GM19043 (cell line): ENCODE measurements around the gene MYO7B.

Experiments
- ATAC-seq: cut with Tn5 transposase; IDR thresholded peaks from one replicate; pipeline ENCODE4 v1.9.1; 2021; ENCODE audit warnings: low read depth; ENCODE audit not compliant: unreplicated experiment

The MYO7B gene

GRCh38 chr2:127535422-127535901 lies at the start of gene MYO7B:
TSS of gene MYO7B (plus strand) at chr2:127535683. CDS start at chr2:127559723, 24,040 bp downstream.
- ATAC-seq = no peak

DNA sequence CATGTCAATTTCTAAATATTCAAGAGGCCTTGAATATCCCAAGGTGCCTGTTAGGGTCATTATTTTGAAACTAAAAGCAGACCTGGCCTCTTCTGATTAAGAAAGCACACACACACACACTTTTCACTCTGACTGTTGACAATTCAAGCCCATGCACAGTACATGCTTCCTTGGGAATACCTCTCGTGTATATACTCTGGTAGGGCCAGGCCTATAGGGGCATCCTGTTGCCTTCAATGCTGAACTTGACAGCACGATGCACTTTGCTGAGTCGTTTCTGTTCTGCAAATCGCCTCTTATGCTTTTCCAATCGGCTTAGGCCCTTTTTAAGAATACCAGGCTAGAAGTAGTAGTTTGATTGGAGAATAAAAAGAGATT lies 49.8 kb upstream of the MYO7B start:
- no peak for ATAC-seq

DNA sequence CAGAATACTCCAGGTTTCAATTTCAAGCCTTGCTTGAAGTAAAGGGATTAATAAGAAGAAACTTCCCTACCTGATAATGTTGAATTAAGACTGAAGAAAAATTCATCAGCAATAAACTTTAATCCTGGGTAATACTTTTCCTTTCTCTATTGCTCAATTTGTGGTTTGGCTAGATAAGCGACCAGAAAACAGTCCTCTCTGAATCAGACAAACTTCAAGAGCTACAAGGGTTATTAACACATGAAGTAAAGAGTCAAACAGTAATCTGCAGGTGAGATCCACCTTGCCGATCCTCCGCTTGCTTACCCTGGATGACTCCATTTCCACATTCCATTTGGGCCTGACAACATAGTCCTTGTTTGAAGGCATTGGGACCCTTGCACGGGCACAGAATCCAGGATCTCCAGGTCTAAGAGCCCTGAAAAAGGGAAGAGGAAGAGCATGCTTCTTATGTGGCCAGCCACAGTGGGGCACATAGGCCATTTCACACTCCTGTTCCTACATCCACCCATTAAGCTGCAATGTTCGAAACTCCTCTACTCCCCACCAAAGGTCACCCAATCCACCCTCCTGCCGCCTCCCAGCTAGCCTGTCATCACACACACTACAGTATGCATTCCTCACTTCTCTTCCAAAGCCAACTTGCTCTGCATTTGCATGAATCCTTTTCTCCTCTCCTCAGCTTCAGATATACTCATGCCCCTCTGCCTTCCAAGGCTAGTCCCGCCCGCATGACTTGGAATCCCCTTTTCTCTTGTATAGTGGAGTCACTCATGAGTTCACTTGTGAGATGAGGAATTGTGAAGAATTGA lies 49.0 kb upstream of the MYO7B start:
- ATAC-seq = no peak

DNA sequence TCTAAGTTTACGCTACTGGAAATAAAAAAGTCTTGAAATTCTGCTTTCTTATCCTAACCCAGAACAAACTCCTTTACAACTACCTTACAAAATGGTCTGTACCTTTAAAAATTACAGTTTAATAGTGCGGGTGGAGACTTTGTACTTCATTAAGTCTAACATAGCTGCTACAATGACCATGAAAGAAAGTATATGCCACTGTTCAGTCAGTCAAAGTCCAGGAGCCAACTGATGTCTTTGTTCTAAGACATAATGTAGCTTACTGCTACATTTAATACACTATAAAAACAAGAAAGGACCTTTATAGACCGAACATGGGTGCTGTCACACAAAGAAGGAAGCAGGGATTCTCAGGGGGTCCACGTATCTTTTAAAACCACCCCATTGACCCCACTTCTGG lies 45.2 kb upstream of the MYO7B start:
- no peak for ATAC-seq

- no peak for ATAC-seq
Observed at GRCh38 chr2:127498386-127498785, 37.1 kb upstream of the MYO7B start.

- ATAC-seq = no peak
Observed at GRCh38 chr2:127503491-127503890, 32.0 kb upstream of the MYO7B start.

- no peak for ATAC-seq
Observed at GRCh38 chr2:127504552-127505430, 30.7 kb upstream of the MYO7B start.

DNA sequence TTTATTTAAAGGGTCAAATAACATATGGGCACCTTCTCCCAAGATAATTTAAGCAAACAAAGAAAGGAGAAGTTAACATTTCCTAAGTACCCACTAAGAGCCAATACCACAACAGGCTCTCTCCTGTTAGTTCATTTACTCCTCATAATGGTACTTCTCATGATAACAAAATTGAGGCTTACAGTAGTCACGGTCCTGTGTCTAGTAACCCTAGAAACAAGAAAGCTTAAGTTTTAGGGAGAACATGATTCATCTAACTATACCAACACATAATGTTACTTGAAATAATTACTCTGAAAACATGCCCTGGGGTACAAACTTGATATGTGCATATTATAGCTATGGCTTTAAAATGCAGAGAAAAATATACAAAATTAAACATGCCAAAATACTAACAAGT lies 29.0 kb upstream of the MYO7B start:
- no peak for ATAC-seq

DNA sequence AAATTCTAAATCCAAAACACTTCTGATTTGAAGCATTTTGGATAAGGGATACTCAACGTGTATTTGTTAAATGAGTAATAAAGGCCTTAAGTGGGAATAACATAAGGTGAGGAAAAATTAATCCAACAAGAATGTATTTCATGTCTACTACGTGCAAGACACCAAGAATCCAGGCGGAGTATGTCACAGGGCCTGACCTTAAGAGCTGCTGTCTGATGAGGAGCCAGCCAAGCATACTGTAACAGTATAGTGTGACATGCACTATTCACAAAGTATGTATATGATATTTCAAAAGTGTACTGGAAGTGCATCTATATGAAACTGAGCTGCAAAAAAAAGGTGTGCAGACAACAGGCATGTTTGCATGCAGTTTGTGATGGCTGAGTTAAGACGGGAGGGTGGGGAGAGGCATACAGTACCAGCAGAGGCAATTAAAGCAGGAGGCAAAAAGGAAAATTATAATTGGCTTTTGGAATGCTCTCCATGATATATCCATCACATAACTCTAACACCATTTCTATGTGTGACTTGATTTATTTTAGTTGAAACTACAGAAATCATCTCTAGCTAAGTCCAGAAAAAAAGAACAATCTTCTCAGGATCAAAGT lies 27.4 kb upstream of the MYO7B start:
- no peak for ATAC-seq

GRCh38 chr2:127508631-127509034 lies 26.9 kb upstream of the MYO7B start:
- ATAC-seq = no peak

GRCh38 chr2:127510073-127510472 lies 25.4 kb upstream of the MYO7B start:
- no peak for ATAC-seq

DNA sequence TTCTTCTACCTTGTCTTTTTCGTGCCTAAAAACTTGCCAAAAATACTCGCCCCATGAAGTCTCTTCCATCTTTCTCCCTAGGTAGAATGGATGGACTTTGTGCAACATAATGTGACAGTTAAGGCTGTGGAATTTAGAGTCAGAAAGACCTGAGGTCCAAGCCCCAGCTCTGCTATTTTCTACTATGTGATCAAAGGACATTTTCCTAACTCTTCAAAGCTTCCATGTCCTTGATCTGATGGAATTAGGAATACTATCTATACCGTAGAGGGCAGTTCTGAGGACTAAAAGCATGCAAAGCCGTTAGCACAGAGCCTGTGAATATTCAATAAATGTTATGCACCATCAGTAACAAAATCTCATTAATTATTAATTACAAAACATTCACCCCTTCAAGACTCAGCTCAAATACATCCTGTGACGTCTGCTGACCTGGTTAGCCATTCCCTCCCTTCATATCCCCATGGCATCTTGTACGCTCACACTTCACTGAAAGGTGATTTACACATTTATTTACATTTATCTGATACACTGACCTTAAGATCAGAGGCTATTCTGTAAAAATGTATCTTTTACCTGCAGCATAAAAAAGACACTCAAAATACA lies 24.3 kb upstream of the MYO7B start:
- no peak for ATAC-seq

DNA sequence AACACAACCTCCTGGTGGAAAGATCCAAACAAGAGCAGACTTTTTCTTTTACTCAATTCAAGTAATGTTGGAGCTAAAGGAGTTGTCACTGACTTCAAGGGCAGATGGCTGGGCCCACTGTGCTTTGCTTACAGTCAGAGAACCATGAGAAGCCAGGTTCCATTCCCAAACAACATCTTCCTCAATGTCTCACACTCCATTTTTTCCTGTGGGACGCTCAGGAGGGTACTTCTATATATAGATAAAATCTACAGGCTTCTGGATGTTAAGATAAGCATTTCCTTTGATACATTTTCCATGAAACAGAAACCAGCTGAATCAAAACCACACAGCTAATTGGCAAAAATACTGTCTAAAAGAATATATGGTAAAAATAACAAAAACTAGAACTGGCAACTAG lies 23.6 kb upstream of the MYO7B start:
- no peak for ATAC-seq

GRCh38 chr2:127512362-127512761 lies 23.1 kb upstream of the MYO7B start:
- no peak for ATAC-seq

DNA sequence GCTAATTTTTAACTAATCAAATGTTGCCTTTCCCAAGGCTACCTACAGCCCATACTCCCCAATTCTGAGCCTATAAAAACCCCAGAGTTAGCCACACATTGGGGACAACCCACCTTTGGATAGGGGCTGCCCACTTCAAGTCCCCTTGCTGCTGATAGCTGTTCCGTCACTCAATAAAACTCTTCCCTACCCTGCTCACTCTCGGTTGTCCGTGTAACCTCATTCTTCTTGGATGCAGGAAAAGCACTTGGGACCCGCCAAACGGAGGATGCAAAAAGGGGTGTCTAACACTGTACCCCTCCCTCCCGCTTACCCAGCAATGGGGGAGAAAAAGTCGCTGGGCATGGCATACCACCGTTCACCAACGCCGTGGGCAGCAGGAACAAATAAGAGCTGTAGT lies 21.4 kb upstream of the MYO7B start:
- ATAC-seq = no peak

- no peak for ATAC-seq
Observed at GRCh38 chr2:127514485-127514884, 21.0 kb upstream of the MYO7B start.

DNA sequence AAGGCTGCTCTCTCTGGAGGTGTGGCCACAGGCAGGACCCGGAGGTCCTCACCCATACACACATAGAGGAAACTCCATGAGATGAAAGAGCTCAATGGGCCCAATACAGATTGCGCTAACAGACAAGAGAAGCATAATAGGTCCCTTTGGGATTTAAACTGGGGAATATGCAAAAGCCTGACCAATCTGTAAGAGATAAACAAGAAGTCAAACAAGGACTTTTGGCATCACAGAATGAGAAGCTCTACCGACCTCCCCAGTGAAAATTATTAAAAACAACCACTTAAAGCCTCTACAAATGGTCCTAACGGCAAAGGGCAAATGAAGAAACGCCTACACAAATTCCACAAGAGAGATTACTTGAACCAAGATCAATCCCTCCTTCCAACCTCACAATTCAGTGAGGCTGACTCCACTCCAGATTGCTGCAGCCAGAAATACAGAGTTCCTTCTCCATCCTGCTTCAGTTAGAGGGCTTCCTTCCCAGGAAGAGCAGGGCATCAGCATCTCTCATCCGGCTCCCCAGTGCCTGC lies 20.0 kb upstream of the MYO7B start:
- no peak for ATAC-seq

GRCh38 chr2:127516041-127516762 lies 19.3 kb upstream of the MYO7B start:
- no peak for ATAC-seq

GRCh38 chr2:127517465-127517864 lies 18.0 kb upstream of the MYO7B start:
- ATAC-seq = no peak

- ATAC-seq = no peak
Observed at GRCh38 chr2:127520424-127520823, 15.1 kb upstream of the MYO7B start.
